HG02943 (cell line): Measurements from ENCODE around the gene VIPR2.
"Not testable (repeated sequence)": the region's sequence is repeated elsewhere in the genome, so short reads cannot be mapped to it uniquely, and the experiment has no call there.

Experiments
- ATAC-seq: cut with Tn5 transposase; IDR thresholded peaks from one replicate; pipeline ENCODE4 v1.9.1; 2021; ENCODE audit warnings: mild to moderate bottlenecking, low read depth, moderate library complexity; ENCODE audit not compliant: unreplicated experiment

Gene VIPR2, protein sequence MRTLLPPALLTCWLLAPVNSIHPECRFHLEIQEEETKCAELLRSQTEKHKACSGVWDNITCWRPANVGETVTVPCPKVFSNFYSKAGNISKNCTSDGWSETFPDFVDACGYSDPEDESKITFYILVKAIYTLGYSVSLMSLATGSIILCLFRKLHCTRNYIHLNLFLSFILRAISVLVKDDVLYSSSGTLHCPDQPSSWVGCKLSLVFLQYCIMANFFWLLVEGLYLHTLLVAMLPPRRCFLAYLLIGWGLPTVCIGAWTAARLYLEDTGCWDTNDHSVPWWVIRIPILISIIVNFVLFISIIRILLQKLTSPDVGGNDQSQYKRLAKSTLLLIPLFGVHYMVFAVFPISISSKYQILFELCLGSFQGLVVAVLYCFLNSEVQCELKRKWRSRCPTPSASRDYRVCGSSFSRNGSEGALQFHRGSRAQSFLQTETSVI

DNA sequence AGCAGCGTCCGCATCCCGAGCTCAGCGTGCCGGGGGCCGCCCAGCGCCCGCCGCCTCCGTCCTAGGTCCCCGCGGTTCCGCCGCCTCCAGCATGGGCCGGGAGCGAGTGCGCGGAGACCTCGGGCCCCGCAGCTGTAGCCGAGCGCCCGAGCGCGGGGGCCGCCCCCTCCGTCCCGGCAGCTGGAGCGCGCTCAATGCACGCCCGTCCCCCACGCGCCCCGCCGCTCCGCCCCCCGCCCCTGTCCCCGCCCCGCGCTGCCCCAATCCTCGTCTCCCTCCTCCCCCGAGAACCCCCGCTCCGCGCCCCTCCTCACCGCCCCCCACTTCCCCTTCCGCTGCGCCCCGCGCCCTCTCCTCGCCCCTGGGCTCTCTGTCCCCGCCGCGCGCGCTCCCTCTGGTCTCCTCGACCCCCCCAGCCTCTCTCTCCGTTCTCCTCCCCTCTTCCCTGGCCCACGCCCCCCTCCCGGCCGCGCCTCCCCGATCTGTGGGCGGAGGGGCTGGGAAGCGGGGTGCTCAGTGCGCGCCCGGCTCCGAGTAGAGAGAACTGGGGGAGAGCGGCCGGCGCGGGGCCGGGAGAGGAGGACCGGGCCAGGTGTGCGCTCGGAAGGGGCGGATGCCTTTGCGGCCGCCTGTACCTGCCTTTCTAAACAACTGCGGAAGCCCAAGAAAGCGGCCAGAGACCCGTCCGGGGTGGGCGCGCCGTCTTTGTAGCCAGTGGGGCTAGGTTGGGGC lies at the start of gene VIPR2:
TSS of gene VIPR2 (minus strand) at position 110 of the 732 bp plus-strand sequence. CDS start at position 14, 96 bp downstream.
- ATAC-seq = no peak

DNA sequence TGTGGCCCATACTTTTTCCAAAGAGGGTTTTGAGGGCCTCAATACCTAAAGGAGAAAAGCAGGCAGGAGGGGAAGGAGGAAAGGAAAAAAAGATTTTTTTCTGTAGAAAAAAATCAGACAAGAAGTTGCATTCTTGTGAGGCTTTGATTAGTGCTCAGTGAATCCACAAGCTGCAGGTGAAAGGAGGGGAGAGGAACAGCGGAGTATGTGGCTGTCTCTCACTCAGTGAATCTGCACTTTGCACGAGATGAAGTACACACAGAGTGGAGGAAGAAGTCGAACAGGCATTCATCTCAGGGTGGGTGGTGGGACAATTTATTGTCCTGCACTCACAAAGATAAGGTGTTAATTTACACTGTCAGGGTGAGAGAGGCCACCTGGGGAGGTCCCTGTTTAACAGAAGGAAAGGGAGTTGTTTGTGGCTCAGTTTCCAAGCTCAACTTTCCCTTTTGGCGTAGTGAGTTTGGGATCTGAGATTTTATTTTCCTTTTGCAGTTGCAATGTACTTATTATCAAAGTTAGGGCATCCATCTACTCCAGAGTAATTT lies 49.0 kb upstream of the VIPR2 start:
- ATAC-seq = no peak

DNA sequence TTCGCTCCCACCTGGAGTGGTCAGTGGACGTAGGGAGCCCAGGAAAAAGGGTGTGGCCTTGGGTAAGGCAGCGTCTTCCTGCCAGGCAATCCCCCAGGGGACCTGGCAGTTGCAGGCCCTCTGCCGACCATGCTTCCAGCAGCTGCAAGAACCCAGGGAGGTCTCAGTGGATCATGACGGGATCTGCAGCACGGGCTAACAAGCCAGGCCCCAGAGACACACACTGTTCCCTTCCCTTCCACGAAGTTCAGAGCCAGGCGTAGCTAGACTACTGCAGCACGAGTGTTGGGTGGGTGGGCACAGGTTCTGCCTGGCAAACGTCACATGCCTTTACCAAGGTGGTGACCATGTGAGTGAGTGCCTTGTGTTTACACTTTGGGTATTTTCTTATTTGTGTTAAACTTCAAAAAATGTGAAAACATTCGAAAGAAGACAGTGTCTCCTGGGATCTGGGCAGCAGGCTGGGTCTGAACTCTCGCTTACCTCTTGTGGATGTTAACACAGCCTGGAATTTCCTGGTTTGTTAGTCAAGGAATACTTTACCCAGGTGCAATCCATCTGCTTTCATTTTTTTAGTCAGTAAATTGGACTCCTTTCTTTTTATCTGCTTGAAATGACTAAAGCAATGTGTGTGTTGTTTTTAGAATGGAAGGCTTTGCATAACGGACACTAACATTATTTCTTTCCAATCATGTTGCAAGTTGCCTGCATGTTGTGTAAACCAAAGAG lies 48.2 kb upstream of the VIPR2 start:
- ATAC-seq = no peak

DNA sequence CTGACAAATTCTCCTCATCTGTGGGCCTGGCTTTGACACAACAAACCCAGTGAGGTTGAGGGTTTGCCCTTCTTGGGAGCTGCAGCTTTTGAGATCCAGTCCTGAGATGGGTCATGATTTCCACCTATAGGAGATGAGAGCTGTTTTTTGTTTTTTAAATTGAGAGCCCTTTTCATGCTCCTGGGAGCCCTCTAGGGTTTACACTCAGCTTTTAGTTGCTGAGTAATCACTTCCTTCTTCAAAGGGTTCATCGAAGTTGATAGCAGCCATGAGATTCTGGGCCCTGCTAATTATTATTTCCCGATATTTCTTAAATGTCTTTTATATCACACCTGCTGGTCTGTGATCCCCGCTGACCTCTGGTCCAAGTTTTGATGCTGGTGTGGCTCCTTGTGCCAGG lies 47.3 kb upstream of the VIPR2 start:
- no peak for ATAC-seq

DNA sequence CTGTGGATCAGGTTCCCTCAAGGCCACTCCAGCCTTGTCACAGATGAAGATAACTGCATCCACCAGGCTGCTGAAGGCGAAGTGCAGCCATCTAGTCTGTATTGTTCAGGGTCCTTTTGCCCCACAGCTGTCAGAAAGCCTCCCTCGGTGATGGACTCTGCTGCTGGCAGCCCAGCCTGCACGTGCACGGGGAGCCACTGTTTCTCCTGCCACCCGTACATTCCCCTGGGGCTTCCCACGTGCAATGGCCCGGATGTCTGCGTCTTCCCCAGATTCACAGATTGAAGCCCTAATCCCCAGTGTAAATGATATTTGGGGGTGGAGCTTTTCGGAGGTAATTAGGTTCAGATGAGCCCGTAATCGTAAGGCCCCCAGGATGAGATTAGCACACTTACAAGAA lies 46.6 kb upstream of the VIPR2 start:
- no peak for ATAC-seq

DNA sequence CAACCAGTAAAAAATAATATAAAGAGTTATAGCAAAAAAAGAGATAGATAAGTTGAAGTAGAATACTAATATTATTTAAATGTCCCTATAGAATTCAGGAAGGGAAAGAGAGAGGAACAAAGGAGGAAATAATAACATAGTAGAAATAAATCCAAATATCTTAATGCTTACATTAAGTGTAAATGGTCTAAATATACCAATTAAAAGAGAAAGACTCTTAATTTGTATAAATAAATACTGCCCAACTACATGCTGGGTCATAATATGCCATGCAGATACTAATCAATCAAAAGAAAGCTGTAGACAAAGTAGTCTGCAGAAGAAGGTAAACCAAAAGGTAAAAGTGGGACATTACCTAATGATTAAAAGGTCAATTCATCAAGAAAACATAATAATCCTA lies 43.3 kb upstream of the VIPR2 start:
- ATAC-seq = no peak

DNA sequence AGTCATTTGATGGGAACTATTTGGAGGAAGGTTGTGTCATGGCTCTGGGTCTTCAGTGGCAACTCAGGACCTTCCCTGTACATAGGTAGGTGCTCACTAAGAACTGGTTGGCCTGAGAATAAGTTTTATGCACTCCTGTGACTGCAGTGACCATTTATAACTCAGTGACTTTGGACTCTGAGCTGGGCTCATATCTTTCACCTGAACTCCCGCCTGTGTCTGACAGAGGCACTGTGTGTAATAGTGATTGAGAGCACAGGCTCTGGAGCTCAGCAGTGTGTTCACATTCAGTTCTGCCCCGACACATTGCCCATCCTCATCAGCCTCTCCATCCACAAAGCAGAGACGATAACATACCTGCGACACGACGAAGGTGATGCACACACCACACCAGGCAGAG lies 34.6 kb upstream of the VIPR2 start:
- ATAC-seq = no peak

DNA sequence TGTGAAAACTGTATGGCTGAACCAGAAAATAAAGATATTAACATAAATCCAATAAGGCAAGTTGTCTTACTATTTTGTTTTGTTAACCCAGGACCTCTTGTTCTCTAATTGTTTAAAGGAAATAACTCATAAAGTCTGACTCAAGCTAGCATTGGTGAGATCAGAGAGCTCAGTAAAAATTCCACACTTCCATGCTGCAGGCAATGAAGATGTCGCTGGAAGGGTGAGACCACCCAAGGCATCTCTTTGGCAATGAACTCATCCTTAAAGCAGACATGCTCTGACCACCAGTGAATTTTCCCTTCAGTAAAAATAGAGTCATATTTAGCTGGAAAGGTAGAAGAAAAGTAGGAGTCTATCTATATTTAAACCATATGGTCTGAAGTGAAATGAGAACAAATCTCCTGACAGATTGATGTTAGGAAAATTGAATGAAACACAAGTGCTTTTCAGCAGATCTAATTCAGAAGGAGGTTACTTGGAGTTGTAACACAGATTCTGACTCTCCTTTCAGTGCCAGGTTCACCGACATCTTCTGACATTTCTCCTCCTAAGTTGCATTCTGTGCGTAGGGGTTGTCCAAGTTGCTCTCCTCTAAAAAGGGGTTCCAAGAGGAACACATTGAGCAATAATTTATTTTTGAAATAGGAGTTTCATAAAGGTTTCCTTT lies 32.8 kb upstream of the VIPR2 start:
- no peak for ATAC-seq

DNA sequence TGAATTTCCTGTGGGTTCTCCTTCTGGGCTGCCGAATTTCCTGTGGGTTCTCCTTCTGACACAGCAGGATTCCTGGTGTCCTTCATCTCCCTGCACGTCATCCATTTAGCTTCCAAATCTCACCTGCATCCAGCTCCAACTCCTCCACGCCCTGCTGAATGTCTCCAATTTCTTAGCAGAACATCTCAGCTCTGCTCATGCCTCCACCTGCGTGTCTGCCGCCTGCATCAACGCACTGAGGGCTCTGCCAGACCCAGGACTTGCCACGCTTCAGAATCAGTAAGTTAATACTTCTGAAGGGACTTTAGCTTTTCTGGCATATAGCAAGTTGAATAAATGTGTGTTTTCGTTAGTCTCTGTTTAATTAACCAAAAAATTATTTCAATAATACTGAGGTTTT lies 31.1 kb upstream of the VIPR2 start:
- no peak for ATAC-seq

DNA sequence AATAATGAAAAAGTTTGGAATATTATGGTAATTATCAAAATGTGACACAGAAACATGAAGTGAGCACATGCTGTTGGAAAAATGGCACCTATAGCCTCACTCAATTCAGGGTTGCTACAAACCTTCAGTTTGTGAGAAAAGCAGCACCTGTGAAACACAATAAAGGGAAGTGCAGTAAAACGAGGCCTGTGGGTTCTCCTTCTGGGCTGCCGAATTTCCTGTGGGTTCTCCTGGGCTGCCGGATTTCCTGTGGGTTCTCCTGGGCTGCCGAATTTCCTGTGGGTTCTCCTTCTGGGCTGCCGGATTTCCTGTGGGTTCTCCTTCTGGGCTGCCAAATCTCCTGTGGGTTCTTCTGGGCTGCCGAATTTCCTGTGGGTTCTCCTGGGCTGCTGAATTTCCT lies 30.4 kb upstream of the VIPR2 start:
- ATAC-seq = not testable (repeated sequence)

DNA sequence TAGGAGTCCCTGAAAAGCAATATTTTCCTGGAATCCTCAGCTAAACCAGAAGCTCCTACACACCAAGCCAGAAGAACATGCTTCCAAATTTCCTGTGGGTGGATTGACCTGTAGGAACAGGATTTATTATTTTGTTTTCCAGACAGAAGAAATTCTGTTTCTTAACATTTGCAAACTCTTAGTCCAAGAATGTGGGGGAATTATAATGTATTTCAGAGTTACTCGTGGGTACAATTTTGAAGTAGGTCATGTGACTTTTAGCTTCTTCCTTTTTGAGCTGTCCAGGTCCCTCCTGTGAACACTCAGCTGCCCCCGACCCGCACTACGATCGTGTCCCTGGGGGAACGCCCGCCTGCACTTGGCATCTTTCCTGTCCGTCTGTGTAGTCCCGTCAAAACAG lies 27.7 kb upstream of the VIPR2 start:
- ATAC-seq = no peak

DNA sequence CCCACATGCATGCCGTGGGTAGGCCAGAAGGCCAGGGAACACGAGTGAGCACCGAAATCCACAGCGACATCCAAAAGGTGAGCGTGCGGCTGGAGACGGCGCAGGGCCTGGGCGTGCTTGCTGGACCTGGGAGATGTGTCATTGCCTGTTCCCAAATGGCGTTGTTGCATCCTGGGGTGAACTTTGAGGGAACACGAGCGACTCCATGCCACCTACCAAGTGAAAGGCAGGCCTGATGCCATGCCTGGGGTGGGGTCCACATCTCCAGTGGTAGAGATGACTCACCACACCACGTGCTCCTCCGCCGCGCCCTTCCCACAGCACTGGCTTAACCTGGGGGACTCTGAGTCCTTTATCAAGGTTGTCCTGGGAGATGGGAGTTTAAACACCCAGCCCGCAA lies 24.7 kb upstream of the VIPR2 start:
- no peak for ATAC-seq

DNA sequence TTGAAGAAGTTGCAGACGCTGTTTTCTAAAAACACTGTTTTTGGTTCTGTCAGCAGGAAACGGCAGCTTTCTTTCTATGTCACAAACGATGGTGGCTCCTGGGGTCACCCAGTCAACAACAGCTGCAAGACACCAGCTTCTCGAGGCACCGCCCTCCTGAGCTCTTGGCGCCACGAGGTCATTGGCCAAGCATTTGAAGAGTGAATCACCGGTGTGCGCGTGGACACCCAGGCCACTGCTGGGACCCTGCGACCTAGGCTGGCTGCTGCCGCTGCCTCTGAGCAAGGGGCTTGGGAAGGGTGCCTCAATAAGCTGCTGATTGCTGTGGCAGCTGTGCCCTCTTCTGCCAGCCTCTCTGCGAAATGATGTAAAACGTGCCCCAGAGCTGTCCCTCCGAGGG lies 22.5 kb upstream of the VIPR2 start:
- ATAC-seq = no peak

DNA sequence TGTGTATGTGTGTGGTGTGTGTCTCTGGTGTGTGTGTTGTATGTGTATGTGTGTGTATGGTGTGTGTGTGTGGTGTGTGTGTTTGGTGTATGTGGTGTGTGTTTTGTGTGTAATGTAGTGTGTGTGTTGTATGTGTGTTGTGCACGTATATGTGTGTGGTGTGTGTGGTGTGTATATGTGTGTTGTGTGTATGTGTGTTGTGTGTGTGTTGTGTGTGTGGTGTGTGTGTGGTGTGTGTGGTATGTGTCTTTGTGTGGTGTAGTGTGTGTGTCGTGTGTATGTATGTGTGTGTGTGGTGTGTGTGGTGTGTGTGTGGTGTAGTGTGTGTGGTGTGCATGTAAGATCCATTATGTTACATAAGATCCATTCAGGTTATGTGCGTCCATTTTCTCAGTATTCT lies 21.9 kb upstream of the VIPR2 start:
- ATAC-seq = no peak

DNA sequence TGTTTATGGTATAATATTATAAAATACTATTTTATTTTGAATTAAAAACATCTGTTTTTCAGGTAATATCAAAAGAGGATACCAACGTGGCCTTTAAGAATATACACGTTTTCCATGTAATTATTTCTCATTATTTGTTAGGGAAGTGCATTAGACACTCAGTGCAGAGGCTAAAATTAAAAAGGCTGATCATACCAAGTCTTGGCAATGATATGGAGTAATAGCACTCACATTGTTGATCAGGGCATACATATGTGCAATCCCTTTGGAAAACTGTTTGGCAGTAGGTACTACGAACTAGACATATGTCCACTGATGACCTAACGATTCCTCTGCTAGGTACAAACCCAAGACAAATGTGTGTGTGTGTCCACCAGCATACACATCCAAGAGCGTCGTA lies 20.7 kb upstream of the VIPR2 start:
- no peak for ATAC-seq

DNA sequence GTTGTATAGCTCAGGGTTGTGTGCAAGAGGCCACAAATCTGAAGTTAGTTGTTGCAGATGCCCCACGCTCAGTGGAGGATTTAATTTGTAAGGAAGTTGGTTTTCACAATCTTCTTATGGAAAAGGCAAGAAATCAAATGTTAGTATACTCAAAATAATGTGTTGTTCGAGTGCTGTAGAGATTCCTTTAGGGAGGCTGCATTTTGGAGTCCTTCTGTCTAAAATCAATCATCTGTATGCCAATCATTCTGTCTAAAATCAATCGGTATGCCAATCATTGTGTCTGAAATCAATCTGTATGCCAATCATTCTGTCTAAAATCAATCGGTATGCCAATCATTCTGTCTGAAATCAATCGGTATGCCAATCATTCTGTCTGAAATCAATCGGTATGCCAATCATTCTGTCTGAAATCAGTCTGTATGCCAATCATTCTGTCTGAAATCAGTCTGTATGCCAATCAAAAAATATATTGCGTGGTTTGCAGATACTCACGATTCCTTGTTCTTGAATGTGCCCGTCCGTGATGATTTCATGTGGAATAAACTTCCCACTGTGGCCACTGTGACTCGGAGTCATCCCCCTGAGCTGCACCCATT lies 19.1 kb upstream of the VIPR2 start:
- not testable (repeated sequence) for ATAC-seq

DNA sequence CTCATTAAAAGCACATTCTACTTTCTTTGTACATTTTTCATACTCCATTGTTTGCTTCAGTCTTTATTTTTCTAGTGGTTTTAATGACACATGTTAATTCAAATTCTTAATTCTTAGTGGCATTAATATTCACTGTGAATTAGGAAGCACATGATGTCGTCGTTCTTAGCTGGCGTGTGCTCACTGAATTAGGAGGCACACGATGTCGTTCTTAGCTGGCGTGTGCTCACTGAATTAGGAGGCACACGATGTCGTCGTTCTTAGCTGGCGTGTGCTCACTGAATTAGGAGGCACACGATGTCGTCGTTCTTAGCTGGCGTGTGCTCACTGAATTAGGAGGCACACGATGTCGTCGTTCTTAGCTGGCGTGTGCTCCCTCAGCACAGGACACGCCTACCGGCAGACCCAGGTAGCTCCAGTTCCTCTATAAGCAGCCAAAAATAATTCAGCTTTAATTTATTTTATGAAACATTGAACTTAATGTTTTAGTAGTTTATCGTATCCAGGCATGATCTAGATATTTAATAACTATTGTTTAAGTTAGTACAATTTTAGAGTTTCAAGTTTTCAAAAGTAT lies 17.5 kb upstream of the VIPR2 start:
- ATAC-seq = not testable (repeated sequence)

DNA sequence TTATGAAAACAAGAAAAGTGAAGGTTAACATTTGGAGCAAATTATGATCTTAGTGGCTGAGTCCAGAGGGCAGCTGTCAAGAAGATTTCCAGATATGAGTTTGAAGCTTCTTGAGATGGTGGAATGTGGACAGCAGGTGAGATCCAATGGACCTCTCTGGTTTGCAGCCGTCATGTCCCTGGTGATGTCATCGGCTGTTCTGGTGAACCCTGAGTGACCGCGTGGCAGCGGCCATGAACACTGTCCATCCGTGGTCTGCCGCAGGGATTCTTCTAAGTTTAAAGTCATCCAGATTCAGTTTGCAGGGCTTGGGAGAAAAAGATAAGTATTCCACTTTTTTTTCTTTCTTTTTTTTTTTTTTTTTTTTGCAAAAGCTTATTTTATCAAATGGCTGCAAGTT lies 15.8 kb upstream of the VIPR2 start:
- ATAC-seq = no peak

DNA sequence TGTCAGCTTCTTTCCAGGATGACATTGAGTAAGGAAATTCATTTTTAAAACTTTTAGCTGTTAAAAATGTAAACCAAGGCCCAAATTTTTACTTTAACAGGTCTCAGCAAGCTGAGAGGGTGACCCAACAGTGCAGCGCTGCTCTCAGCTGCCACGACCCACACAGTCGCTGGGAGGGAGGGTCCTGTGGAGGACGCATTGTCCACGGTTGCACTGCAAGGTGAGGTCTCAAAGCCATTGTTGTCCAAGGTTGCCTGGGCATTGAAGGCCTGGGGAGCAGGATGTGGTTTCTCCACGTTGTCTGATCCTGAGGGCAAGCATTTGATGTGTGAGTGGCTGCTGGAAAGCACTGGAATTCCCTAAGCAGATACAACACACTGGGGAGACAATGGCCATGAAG lies 15.1 kb upstream of the VIPR2 start:
- ATAC-seq = no peak
